Prostate gland (tissue), 2 donors: ENCODE results near the gene ZNF446. TPM values are rescaled to one million over a fixed set of nuclear protein-coding genes. Genes with fewer than 3 reads are reported as not detected.

Source experiments
- DNase-seq: peaks from one replicate; pipeline ENCODE4 v3.0.0-alpha.2; 2019; ENCODE audit warnings: low spot score
- H3K27ac ChIP-seq, 2 donors: fragments of 200-600 bp; sonication (generic); 2 replicates each; pipeline ENCODE4 v1.5.1; 2017 to 2019
- H3K27me3 ChIP-seq: fragments of 200-600 bp; sonication (generic); replicated peaks from 2 replicates; pipeline ENCODE4 v1.5.1; 2019; ENCODE audit not compliant: insufficient read depth
- H3K36me3 ChIP-seq, 2 donors: fragments of 200-600 bp; sonication (generic); 1 replicate in 1 of 2; 2 replicates in 1 of 2; pipeline versions ENCODE4 v1.5.1 to v1.8.1; 2017 to 2019
- H3K4me1 ChIP-seq: fragments of 200-600 bp; sonication (generic); replicated peaks from 2 replicates; pipeline ENCODE4 v1.5.1; 2019
- H3K4me3 ChIP-seq, 2 donors: fragments of 200-600 bp; sonication (generic); 2 replicates each; pipeline ENCODE4 v1.5.1; 2017 to 2019
- H3K9me3 ChIP-seq: fragments of 200-600 bp; sonication (generic); 2 replicates; pipeline ENCODE4 v1.5.1; 2017
- CTCF ChIP-seq, 4 experiments: fragments of 200-600 bp in 2 of 4; fragments of 450-650 bp in 2 of 4; sonication (generic) in 2 of 4; IDR thresholded peaks; 1 replicate in 3 of 4; 2 replicates in 1 of 4; pipeline ENCODE4 v1.5.1; 2016 to 2019; ENCODE audit warnings: antibody characterized with exemption in 4 of 4, mild to moderate bottlenecking in 2 of 4, moderate library complexity in 2 of 4
- POLR2A ChIP-seq: fragments of 450-650 bp; IDR thresholded peaks from one replicate; pipeline ENCODE4 v1.6.1; 2016; ENCODE audit warnings: antibody characterized with exemption, mild to moderate bottlenecking
- POLR2AphosphoS5 ChIP-seq: sonication (generic); formaldehyde crosslinking; IDR thresholded peaks from one replicate; pipeline ENCODE4 v1.6.1; 2017; ENCODE audit warnings: antibody characterized with exemption
- WGBS: methylation state at CpG from one replicate; pipeline ENCODE4 v1.1.5; 2018; 5-methylcytosine and 5-hydroxymethylcytosine counted together
- intact Hi-C: fragments of 100-400 bp; cut with DNase I; formaldehyde crosslinking; loops from one replicate; pipeline ENCODE4 v1.14.2; 2022
- total RNA-seq, 2 donors: library from RNA; depleted of rRNA; stranded (reverse); fragments of >200 nt; gene quantifications; one replicate each; pipeline ENCODE4 v1.1.0, GENCODE V29; 2016

ZNF446 gene
- total RNA-seq, 2 donors from 2014 or later = 37.8 to 38.0 TPM

- DNase-seq = no peak
- intact Hi-C loops = no loop called here
- TF ChIP-seq POLR2A = no peak
- no peak for TF ChIP-seq POLR2AphosphoS5
- no peak for TF ChIP-seq CTCF (IDR thresholded peaks at IDR 0.05)
- WGBS = 75% methylated on average over 10 of the region's 10 CpGs
- Histone ChIP-seq H3K4me1 (peaks cover 6% of the 10 kb centered on the region), H3K9me3 (no peaks in the 10 kb centered on the region), H3K27ac (peak overlapping the region; percentile 78), H3K27me3 (no peaks in the 10 kb centered on the region), H3K36me3 (peaks cover 0 to 15% of the 10 kb centered on the region in 2 donors), H3K4me3 (peak overlapping the region in 1 of 2 donors; percentile 41)
Observed at GRCh38 chr19:58513213-58513693, 37.1 kb downstream of the ZNF446 start.

GRCh38 chr19:58513694-58514563, 37.8 kb downstream of the ZNF446 start:
- Histone ChIP-seq H3K27me3 (no peaks in the 10 kb centered on the region), H3K36me3 (peaks cover 0 to 15% of the 10 kb centered on the region in 2 donors), H3K4me3 (peak overlapping the region; percentile 27 to 41), H3K4me1 (peaks cover 10% of the 10 kb centered on the region), H3K27ac (peak overlapping the region; percentile 78), H3K9me3 (no peaks in the 10 kb centered on the region)
- intact Hi-C loops = no loop called here
- 17% methylated on average over 59 of the region's 66 CpGs for WGBS
- TF ChIP-seq POLR2AphosphoS5 (peak; percentile 72), CTCF (IDR thresholded peaks at IDR 0.05) (peak; percentile 90 to 98 (median 96)), POLR2A (no peak)
- peak; percentile 80 for DNase-seq

- TF ChIP-seq POLR2A = no peak
- no peak for TF ChIP-seq POLR2AphosphoS5
- no peak for TF ChIP-seq CTCF (IDR thresholded peaks at IDR 0.05)
- H3K27ac ChIP-seq = peak overlapping the region; percentile 78
- no peaks in the 10 kb centered on the region for H3K27me3 ChIP-seq
- DNase-seq = no peak
- peaks cover 10% of the 10 kb centered on the region for H3K4me1 ChIP-seq
- no peaks in the 10 kb centered on the region for H3K9me3 ChIP-seq
- peak overlapping the region; percentile 27 to 41 for H3K4me3 ChIP-seq
- WGBS = 78% methylated on average over 3 of the region's 3 CpGs
- peaks cover 0 to 15% of the 10 kb centered on the region in 2 donors for H3K36me3 ChIP-seq
- intact Hi-C loops = no loop called here
Observed at GRCh38 chr19:58514564-58515022, 38.4 kb downstream of the ZNF446 start.

- Histone ChIP-seq H3K4me1 (peaks cover 10% of the 10 kb centered on the region), H3K27me3 (no peaks in the 10 kb centered on the region), H3K27ac (no peak overlapping the region), H3K4me3 (no peak overlapping the region), H3K9me3 (no peaks in the 10 kb centered on the region), H3K36me3 (peaks cover 0 to 15% of the 10 kb centered on the region in 2 donors)
- 100% methylated on average over 2 of the region's 2 CpGs for WGBS
- intact Hi-C loops = no loop called here
- DNase-seq = no peak
- TF ChIP-seq CTCF (IDR thresholded peaks at IDR 0.05) (no peak), POLR2AphosphoS5 (no peak)
Observed at GRCh38 chr19:58515259-58515658, 39.1 kb downstream of the ZNF446 start.
